Heart right ventricle (tissue), 16 donors: ENCODE data around the gene ISCA1. TPM values are rescaled to one million over a fixed set of nuclear protein-coding genes. Genes with fewer than 3 reads are reported as not detected.

Source experiments
- ATAC-seq, 8 donors: fragments of 200-7000 bp; cut with Tn5 transposase; one replicate each; pipeline ENCODE4 v1.9.1; 2020; ENCODE audit warnings: mild to moderate bottlenecking in 8 of 8, moderate library complexity in 8 of 8, moderate number of reproducible peaks in 1 of 8
- DNase-seq, 2 donors: peaks; one replicate each; pipeline ENCODE4 v3.0.0-alpha.2; 2020
- H3K27ac ChIP-seq, 10 donors: fragments of 200-600 bp; sonication (generic) in 2 of 10; one replicate each; pipeline versions ENCODE4 v1.5.0 to v1.8.0; 2020 to 2022; ENCODE audit warnings: mild to moderate bottlenecking in 3 of 10
- H3K27me3 ChIP-seq, 7 donors: fragments of 200-600 bp; one replicate each; pipeline ENCODE4 v1.8.0; 2021 to 2022; ENCODE audit warnings: mild to moderate bottlenecking in 2 of 7
- H3K36me3 ChIP-seq, 9 donors: fragments of 200-600 bp; sonication (generic) in 1 of 9; one replicate each; pipeline versions ENCODE4 v1.5.0 to v1.8.0; 2020 to 2022; ENCODE audit warnings: mild to moderate bottlenecking in 2 of 9
- H3K4me1 ChIP-seq, 9 donors: fragments of 200-600 bp; sonication (generic) in 1 of 9; one replicate each; pipeline versions ENCODE4 v1.5.0 to v1.8.0; 2020 to 2022; ENCODE audit warnings: mild to moderate bottlenecking in 4 of 9
- H3K4me3 ChIP-seq, 10 donors: fragments of 200-600 bp; sonication (generic) in 2 of 10; one replicate each; pipeline versions ENCODE4 v1.5.0 to v1.8.0; 2020 to 2022; ENCODE audit warnings: mild to moderate bottlenecking in 7 of 10, moderate library complexity in 2 of 10
- H3K9me3 ChIP-seq, 11 donors: fragments of 200-600 bp in 10 of 11; sonication (generic) in 2 of 11; one replicate each; pipeline versions ENCODE4 v1.5.0 to v1.8.0; 2013 to 2022; ENCODE audit warnings: mild to moderate bottlenecking in 2 of 11, control low read depth in 1 of 11, moderate library complexity in 1 of 11
- CTCF ChIP-seq, 9 donors: fragments of 200-600 bp; sonication (generic) in 2 of 9; IDR thresholded peaks; one replicate each; pipeline versions ENCODE4 v1.5.0 to v1.8.0; 2021 to 2022; ENCODE audit warnings: antibody characterized with exemption in 9 of 9, mild to moderate bottlenecking in 5 of 9, moderate library complexity in 1 of 9
- WGBS, 2 donors: extraction: QIAGEN DNeasy Blood & Tissue Kit; methylation state at CpG; one replicate each; pipeline ENCODE4 v1.1.7; 2013; ENCODE audit warnings: inconsistent platforms in 1 of 2; 5-methylcytosine and 5-hydroxymethylcytosine counted together
- intact Hi-C, 10 donors: fragments of 100-400 bp; cut with DNase I; formaldehyde crosslinking; loops; one replicate each; pipeline versions ENCODE4 v1.11.1 to v1.14.2; 2022
- polyA plus RNA-seq, 2 donors: library from polyadenylated mRNA; stranded (reverse); fragments of 200-250 nt; gene quantifications; one replicate each; pipeline ENCODE4 v1.2.3, GENCODE V29; 2013
- total RNA-seq, 10 donors: library from RNA; stranded (reverse); fragmentation: NEBNext Ultra II Directional in 3 of 10; extraction: Animal tissue kit (Norgen Biotek cat#: 25700) in 3 of 10; gene quantifications; one replicate each; pipeline versions ENCODE4 v1.2.1 to v1.2.4, GENCODE V29; 2021 to 2023
- donor health status: Arrhythmogenic right ventricular cardiomyopathy.
- donor health status: ischemic (EF 13 %, LVEDD 7.1; RV severe dilation, severe dysfunction).
- donor health status: healthy with polysubstance abuse.
- donor health status: DM: no; HTN: yes; CAD: no.
- donor health status: DM: no; HTN: no; CAD: no.
- donor health status: ischemic (EF 25% LVEDD 6.9; RV normal size, moderate dysfunction).
- donor health status: ischemic (EF 25% LVEDD 5.7; RV mildly dilated, moderate dysfunction).
- donor health status: healthy.
- donor health status: DM: yes; HTN: yes; CAD: no.
- donor health status: Ischemic cardiomyopathy.
- donor health status: ischemic (EF 35%, LVEDD 5.7; RV mildly dilated, moderate dysfunction).
- donor health status: nonischemic (EF 11% LVEDD 7.7; RV severe dilation, severe dysfunction).
- donor health status: DM: yes; HTN: yes; CAD: no.
- donor health status: PGD.
- donor health status: ischemic (EF 29% LVEDD 5.4; RV normal size, mild dysfunction).
- donor health status: nonischemic (EF 23%, LVEDD 6.1; RV moderate dilation, normal function).

ISCA1 gene
- total and polyA plus RNA-seq, 12 donors, result 27.1 to 86.1 (median 70.3) TPM

DNA sequence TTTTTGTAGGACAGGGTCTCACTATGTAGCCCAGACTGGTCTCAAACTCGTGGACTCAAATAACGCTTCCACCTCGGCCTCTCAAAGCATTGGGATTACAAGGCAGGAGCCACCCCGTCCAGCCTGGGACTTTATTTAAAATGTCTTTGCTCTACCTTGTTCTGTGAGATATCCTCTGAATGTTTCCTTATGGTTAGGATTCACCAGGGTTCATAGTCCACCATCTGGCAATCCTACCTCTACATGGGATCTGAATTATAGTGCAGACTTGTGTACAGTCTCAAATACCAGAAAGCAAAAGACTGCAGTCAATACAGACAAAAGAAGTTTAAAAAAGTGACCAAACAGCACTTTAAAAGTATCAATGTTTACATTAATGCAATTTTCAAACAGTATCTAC, 10.1 kb downstream of the ISCA1 start:
- peaks cover 7 to 31% (median 24%) of the 10 kb centered on the region in 9 donors for H3K4me1 ChIP-seq
- no peak overlapping the region for H3K27ac ChIP-seq
- H3K9me3 ChIP-seq, result no peaks in the 10 kb centered on the region
- peaks cover 0 to 55% (median 28%) of the 10 kb centered on the region in 9 donors for H3K36me3 ChIP-seq
- no peaks in the 10 kb centered on the region for H3K27me3 ChIP-seq
- WGBS, 2 donors, result 94 to 95% methylated on average over 4 of the region's 4 CpGs
- no peak for ATAC-seq
- DNase-seq, result no peak
- no peak for TF ChIP-seq CTCF (IDR thresholded peaks at IDR 0.05)
- intact Hi-C loops, result no loop called here
- no peak overlapping the region for H3K4me3 ChIP-seq

GRCh38 chr9:86263876-86264275, 18.5 kb downstream of the ISCA1 start:
- no peak for TF ChIP-seq CTCF (IDR thresholded peaks at IDR 0.05)
- no peaks in the 10 kb centered on the region for H3K9me3 ChIP-seq
- intact Hi-C loops, result no loop called here
- no peak overlapping the region for H3K27ac ChIP-seq
- no peak for ATAC-seq
- peaks cover 0 to 16% (median 0%) of the 10 kb centered on the region in 9 donors for H3K4me1 ChIP-seq
- WGBS, 2 donors, result 91 to 93% methylated on average over 6 of the region's 6 CpGs
- H3K4me3 ChIP-seq, result no peak overlapping the region
- peaks cover 0 to 74% (median 9%) of the 10 kb centered on the region in 9 donors for H3K36me3 ChIP-seq
- H3K27me3 ChIP-seq, result no peaks in the 10 kb centered on the region
- DNase-seq, result no peak

GRCh38 chr9:86262492-86262891, 19.8 kb downstream of the ISCA1 start:
- Histone ChIP-seq H3K9me3 (no peaks in the 10 kb centered on the region), H3K4me3 (no peak overlapping the region), H3K36me3 (peaks cover 0 to 63% (median 5%) of the 10 kb centered on the region in 9 donors), H3K4me1 (peaks cover 0 to 16% (median 0%) of the 10 kb centered on the region in 9 donors), H3K27ac (peak overlapping the region in 1 of 10 donors; percentile 7), H3K27me3 (no peaks in the 10 kb centered on the region)
- WGBS, 2 donors, result 72 to 82% methylated on average over 4 of the region's 4 CpGs
- TF ChIP-seq CTCF (IDR thresholded peaks at IDR 0.05), result no peak
- ATAC-seq (peak in 6 of 8 donors; percentile 44 to 70 (median 56)), DNase-seq (no peak)
- intact Hi-C loops, result no loop called here

- WGBS, 2 donors, result 76 to 84% methylated on average over 8 of the region's 8 CpGs
- ATAC-seq, result no peak
These were observed 22.8 kb downstream of the ISCA1 start, which contains the start of gene C9orf153 for GRCh38 chr9:86259557-86259956. Gene C9orf153, minus strand, starts transcription at chr9:86259657. Its CDS starts 30,054 bp downstream, at chr9:86229603.

More at GRCh38 chr9:86259557-86259956, 22.8 kb downstream of the ISCA1 start, which contains the start of gene C9orf153:
- no peak for TF ChIP-seq CTCF (IDR thresholded peaks at IDR 0.05)
- DNase-seq, result no peak
- peaks cover 0 to 16% (median 0%) of the 10 kb centered on the region in 9 donors for H3K4me1 ChIP-seq
- H3K27me3 ChIP-seq, result no peaks in the 10 kb centered on the region
- H3K9me3 ChIP-seq, result no peaks in the 10 kb centered on the region
- intact Hi-C loops, result loop anchor here in 1 of 10 donors (10.0 kb wide), 1 partner anchor 65 kb away; no protein-coding TSS in a partner anchor
- H3K4me3 ChIP-seq, result no peak within 1 kb of the TSS
- H3K36me3 ChIP-seq, result peaks cover 0 to 37% (median 5%) of the 10 kb centered on the region in 9 donors
- H3K27ac ChIP-seq, result no peak within 1 kb of the TSS
